VCaP (cell line): ENCODE data around the gene UNKL.

Source experiments
- H3K27ac ChIP-seq: fragments of 450-650 bp; 2 replicates; pipeline ENCODE4 v1.5.1; 2017
- TF ChIP-seq, protein P1 (sequence below): fragments of 450-650 bp; conservative IDR thresholded peaks from 2 replicates; pipeline ENCODE4 v1.5.1; 2017; ENCODE audit warnings: mild to moderate bottlenecking, moderate library complexity

Gene UNKL

DNA sequence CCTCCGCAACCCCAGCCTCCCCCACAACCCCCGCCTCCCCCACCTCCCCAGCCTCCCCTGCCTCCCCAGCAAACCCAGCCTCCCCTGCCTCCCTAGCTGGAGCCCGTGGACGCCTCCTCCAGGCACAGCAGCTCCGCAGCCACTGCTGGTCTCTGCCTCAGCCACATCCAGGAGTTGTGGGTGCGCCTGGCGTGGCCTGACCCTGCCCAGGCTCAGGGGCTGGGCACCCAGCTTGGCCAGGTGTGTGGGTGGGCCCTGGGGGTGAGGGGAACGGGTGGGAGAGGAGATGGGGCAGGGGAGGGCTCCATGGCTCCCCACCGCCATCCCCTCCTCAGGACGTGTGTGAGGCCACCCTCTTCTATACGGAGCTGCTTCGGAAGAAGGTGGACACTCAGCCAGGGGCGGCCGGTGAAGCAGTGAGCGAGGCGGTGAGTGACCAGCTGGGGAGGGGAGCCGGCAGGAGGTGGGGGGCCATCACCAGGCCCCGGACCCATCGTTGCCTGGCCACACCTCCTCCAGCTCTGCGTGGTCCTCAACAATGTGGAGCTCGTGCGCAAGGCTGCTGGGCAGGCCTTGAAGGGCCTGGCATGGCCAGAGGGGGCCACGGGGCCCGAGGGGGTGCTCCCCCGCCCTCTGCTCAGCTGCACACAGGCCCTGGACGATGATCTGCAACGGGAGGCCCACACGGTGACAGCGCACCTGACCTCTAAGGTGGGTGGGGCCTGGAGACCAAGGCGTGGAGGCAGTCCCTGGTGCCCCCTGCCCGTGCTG is 68.7 kb downstream of the UNKL start:
- no peak overlapping the region for H3K27ac ChIP-seq
- TF ChIP-seq, protein P1, sequence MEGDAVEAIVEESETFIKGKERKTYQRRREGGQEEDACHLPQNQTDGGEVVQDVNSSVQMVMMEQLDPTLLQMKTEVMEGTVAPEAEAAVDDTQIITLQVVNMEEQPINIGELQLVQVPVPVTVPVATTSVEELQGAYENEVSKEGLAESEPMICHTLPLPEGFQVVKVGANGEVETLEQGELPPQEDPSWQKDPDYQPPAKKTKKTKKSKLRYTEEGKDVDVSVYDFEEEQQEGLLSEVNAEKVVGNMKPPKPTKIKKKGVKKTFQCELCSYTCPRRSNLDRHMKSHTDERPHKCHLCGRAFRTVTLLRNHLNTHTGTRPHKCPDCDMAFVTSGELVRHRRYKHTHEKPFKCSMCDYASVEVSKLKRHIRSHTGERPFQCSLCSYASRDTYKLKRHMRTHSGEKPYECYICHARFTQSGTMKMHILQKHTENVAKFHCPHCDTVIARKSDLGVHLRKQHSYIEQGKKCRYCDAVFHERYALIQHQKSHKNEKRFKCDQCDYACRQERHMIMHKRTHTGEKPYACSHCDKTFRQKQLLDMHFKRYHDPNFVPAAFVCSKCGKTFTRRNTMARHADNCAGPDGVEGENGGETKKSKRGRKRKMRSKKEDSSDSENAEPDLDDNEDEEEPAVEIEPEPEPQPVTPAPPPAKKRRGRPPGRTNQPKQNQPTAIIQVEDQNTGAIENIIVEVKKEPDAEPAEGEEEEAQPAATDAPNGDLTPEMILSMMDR, result no peak

DNA sequence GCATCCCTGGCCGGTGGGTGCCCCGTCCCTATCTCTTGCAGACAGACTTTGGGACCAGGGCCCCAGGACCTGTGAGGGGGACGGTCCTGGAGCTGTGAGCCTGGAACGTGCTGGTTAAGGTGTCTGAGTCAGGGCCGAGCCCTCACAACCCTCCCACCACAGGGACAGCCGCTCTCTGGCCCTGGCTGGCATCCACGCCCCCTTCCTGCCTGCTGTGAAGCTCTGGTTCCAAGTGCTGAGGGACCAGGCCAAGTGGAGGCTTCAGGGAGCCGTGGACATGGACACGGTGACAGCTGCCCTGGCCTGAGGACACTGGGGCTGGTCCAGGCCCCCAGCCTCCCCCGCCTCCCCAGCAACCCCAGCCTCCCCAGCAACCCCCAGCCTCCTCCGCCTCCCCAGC is 69.4 kb downstream of the UNKL start:
- H3K27ac ChIP-seq, result no peak overlapping the region
- TF ChIP-seq, protein P1, result no peak

DNA sequence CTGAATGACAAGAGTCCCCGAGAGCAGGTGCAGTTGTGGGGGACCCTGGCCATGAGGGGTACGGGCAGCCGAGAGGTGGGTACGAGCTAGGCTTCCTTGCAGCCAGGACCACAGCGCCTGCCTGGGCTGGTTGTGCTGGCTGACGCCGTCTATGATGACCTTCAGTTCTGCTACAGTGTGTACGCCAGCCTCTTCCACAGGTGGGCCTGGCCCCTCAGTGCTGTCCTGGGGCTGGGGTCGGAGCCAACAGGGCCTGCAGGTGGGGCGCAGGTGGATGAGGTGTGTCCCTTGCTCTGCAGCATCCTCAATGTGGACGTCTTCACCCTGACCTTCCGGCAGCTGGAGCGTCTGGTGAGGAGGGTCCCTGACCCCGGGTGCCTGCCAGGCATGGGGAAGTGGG is 70.0 kb downstream of the UNKL start:
- no peak overlapping the region for H3K27ac ChIP-seq
- TF ChIP-seq, protein P1, result no peak

DNA sequence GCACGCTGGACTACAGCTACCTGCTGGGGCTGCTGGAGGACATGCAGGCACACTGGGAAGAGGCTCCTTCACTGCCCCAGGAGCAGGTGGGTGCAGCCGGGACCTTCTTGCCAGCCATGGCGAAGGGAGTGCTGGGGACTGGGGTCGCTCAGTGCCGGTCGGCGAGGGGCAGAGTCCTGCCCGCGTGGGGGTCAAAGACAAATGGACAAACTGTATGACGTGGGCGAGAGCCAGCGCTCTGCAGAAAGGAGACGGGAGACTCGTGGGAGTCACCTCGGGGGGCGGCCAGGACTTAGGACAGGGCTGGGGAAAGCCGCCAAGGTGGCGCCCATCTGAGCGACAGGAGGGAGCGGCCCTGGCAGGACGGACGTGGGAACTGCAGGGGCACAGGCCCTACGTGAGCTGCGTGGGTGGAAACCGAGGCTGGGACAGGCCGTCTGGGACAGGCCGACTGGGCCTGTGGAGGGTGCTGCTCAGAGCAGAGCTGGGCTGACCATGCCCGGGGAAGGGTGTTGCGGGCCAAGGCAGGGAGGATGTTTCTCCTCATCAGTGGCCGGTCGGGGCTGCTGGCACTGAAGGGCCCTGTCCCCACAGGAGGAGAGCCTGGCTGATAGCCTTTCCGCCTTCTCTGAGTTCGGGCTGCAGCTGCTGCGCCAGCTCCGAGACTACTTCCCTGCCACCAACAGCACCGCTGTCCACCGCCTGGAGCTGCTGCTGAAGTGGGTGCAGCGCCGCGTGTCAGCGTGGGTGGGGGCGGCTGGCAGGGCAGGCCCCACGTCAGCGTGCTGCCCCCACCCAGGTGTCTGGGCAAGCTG is 70.9 kb downstream of the UNKL start:
- H3K27ac ChIP-seq, result peak overlapping the region; percentile 22; the same call in 1 of the 2 replicates
- TF ChIP-seq, protein P1, result no peak

DNA sequence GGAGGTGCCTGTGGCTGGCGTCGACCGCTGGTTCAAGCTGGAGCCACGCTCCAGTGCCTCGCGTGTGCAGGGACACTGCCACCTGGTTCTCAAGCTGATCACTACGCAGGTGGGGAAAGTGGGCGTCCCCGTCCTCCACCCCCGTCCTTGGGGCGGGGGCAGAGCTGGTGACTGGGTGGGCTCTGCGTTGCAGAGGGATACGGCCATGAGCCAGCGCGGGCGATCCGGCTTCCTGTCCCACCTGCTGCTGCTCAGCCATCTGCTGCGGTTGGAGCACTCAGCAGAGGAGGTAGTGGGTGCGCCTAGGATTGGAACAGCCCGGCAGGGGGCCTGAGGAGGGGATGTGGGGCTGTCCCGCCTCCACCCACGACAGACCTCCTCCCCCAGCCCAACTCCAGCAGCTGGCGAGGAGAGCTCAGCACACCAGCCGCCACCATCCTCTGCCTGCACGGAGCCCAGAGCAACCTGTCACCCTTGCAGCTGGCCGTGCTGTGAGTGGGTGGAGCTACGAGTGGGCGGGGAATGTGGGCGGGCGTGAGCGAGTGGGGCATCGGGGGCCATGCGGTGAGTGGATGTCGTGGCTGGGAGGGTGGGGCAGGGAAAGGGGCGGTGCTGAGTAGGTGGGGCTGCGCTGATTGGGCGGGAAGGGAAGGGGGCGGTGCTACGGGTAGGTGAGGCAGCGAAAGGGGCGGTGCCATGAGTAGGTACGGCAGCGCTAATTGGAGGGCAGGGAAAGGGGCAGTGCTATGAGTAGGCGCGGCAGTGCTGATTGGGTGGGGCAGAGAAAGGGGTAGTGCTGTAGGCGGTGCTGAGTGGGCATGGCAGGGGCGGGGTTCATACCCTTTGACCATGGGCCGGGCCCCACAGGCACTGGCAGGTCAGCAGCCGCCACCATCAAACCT is 71.7 kb downstream of the UNKL start:
- H3K27ac ChIP-seq, result peak overlapping the region; percentile 22; the same call in 1 of the 2 replicates

DNA sequence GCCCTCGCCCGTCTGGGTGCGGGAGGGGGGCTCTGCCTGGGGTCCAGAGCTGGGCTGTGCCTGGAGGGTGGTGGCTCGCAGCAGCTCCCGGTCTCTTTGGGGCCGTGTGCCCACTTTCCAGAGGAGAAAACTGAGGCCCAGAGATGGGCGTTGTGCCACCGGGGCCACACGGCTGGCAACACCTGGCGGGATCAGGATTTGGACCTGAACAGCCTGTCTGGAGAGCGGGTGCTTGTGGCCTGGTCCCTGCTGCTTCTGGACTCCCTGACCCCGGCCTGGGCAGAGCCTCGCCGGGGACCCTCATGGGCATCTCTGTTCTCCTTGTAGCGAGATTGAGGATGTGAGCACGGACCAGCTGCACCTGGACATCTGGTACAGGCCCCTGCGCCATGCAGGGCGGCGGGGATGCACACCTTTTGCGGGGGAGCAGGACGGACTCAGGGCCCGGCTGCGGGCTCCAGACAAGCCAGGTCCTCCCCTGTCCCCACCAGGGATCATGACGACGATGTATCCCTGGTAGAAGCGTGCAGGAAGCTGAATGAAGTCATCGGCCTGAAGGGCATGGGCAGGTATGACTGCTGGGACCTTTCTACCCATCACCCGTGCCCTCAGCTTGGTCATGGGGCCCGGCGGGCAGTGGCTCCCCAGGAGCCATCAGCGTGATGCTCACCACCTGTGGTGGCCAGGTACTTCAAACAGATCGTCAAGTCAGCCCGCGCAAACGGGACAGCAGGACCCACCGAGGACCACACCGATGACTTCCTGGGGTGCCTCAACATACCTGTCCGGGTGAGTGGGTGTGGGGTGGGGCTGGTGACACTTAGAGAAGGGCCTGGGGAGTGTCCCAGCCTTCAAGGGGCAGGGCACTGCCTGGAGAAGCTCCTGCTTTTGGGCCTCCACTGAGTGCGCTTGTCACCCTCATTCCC is 72.7 kb downstream of the UNKL start:
- H3K27ac ChIP-seq, result no peak overlapping the region
- TF ChIP-seq, protein P1, result no peak

More for the DNA sequence above, 71.7 kb downstream of the UNKL start:
- TF ChIP-seq, protein P1, result no peak; the same call in 1 of the 2 replicates
